Measurements from ENCODE around the gene EDNRA. TPM values are rescaled to one million over a fixed set of nuclear protein-coding genes. Genes with fewer than 3 reads are reported as not detected.

Gene EDNRA
- total RNA-seq, 2 experiments from 2014 or later, result not detected

GRCh38 chr4:147513091-147513490 is 32.2 kb downstream of the EDNRA start:
- no peak overlapping the region for H3K27ac Mint-ChIP-seq
- ATAC-seq (ENCODE audit: low read depth) (no peak), DNase-seq (no peak)
- no peaks in the 10 kb centered on the region for H3K9me3 Mint-ChIP-seq
- no peak overlapping the region for H3K4me3 Mint-ChIP-seq
- no peaks in the 10 kb centered on the region for H3K36me3 Mint-ChIP-seq
- no peaks in the 10 kb centered on the region for H3K4me1 Mint-ChIP-seq
- POLR2A ChIA-PET, result interaction anchor here (0.7 kb wide), 1 partner anchor 39 kb away, joined by 3 read pairs; no protein-coding TSS in a partner anchor
- H3K27me3 Mint-ChIP-seq, result peaks cover 24% of the 10 kb centered on the region

- no peak for ATAC-seq (ENCODE audit: low read depth)
- H3K4me3 Mint-ChIP-seq, result no peak overlapping the region
- no peak for DNase-seq
- no peak overlapping the region for H3K27ac Mint-ChIP-seq
- no peaks in the 10 kb centered on the region for H3K36me3 Mint-ChIP-seq
- H3K4me1 Mint-ChIP-seq, result peaks cover 2% of the 10 kb centered on the region
- H3K9me3 Mint-ChIP-seq, result no peaks in the 10 kb centered on the region
- POLR2A ChIA-PET, result no interaction called here
- H3K27me3 Mint-ChIP-seq, result peaks cover 26% of the 10 kb centered on the region
These were observed 33.1 kb downstream of the EDNRA start for GRCh38 chr4:147513952-147514351.

- H3K9me3 Mint-ChIP-seq, result no peaks in the 10 kb centered on the region
- no peak overlapping the region for H3K4me3 Mint-ChIP-seq
- peaks cover 2% of the 10 kb centered on the region for H3K4me1 Mint-ChIP-seq
- peaks cover 26% of the 10 kb centered on the region for H3K27me3 Mint-ChIP-seq
- H3K36me3 Mint-ChIP-seq, result no peaks in the 10 kb centered on the region
- DNase-seq, result no peak
- H3K27ac Mint-ChIP-seq, result no peak overlapping the region
- POLR2A ChIA-PET, result no interaction called here
- ATAC-seq (ENCODE audit: low read depth), result no peak
These were observed 34.5 kb downstream of the EDNRA start for GRCh38 chr4:147515220-147515936.

- H3K36me3 Mint-ChIP-seq, result no peaks in the 10 kb centered on the region
- DNase-seq (no peak), ATAC-seq (ENCODE audit: low read depth) (no peak)
- no peak overlapping the region for H3K27ac Mint-ChIP-seq
- peaks cover 23% of the 10 kb centered on the region for H3K27me3 Mint-ChIP-seq
- no peak overlapping the region for H3K4me3 Mint-ChIP-seq
- POLR2A ChIA-PET, result no interaction called here
- no peaks in the 10 kb centered on the region for H3K9me3 Mint-ChIP-seq
- peaks cover 2% of the 10 kb centered on the region for H3K4me1 Mint-ChIP-seq
These were observed 35.2 kb downstream of the EDNRA start for GRCh38 chr4:147516133-147516532.

- Mint-ChIP-seq H3K27me3 (peaks cover 9% of the 10 kb centered on the region), H3K4me1 (peaks cover 2% of the 10 kb centered on the region), H3K4me3 (no peak overlapping the region), H3K36me3 (no peaks in the 10 kb centered on the region), H3K27ac (no peak overlapping the region), H3K9me3 (no peaks in the 10 kb centered on the region)
- POLR2A ChIA-PET, result no interaction called here
- ATAC-seq (ENCODE audit: low read depth) (no peak), DNase-seq (no peak)
These were observed 37.2 kb downstream of the EDNRA start for GRCh38 chr4:147518086-147518485.

GRCh38 chr4:147518846-147519767 is 38.2 kb downstream of the EDNRA start:
- no peak overlapping the region for H3K4me3 Mint-ChIP-seq
- no peak overlapping the region for H3K27ac Mint-ChIP-seq
- peaks cover 11% of the 10 kb centered on the region for H3K27me3 Mint-ChIP-seq
- ATAC-seq (ENCODE audit: low read depth), result peak; percentile 66
- POLR2A ChIA-PET, result no interaction called here
- no peaks in the 10 kb centered on the region for H3K36me3 Mint-ChIP-seq
- DNase-seq, result no peak
- H3K4me1 Mint-ChIP-seq, result peaks cover 2% of the 10 kb centered on the region
- H3K9me3 Mint-ChIP-seq, result no peaks in the 10 kb centered on the region

GRCh38 chr4:147524601-147525000 is 43.7 kb downstream of the EDNRA start:
- H3K4me3 Mint-ChIP-seq, result no peak overlapping the region
- DNase-seq (no peak), ATAC-seq (ENCODE audit: low read depth) (no peak)
- POLR2A ChIA-PET, result no interaction called here
- no peaks in the 10 kb centered on the region for H3K4me1 Mint-ChIP-seq
- no peak overlapping the region for H3K27ac Mint-ChIP-seq
- peaks cover 13% of the 10 kb centered on the region for H3K27me3 Mint-ChIP-seq
- H3K9me3 Mint-ChIP-seq, result no peaks in the 10 kb centered on the region
- H3K36me3 Mint-ChIP-seq, result no peaks in the 10 kb centered on the region

- H3K27ac Mint-ChIP-seq, result no peak overlapping the region
- POLR2A ChIA-PET, result no interaction called here
These were observed 44.8 kb downstream of the EDNRA start for GRCh38 chr4:147525494-147526271.

GRCh38 chr4:147526272-147526654 is 45.4 kb downstream of the EDNRA start:
- Mint-ChIP-seq H3K36me3 (no peaks in the 10 kb centered on the region), H3K27ac (no peak overlapping the region), H3K4me3 (no peak overlapping the region), H3K9me3 (no peaks in the 10 kb centered on the region), H3K4me1 (no peaks in the 10 kb centered on the region), H3K27me3 (peaks cover 13% of the 10 kb centered on the region)
- no peak for ATAC-seq (ENCODE audit: low read depth)
- POLR2A ChIA-PET, result no interaction called here
- DNase-seq, result no peak

More at GRCh38 chr4:147525494-147526271, 44.8 kb downstream of the EDNRA start:
- ATAC-seq (ENCODE audit: low read depth) (no peak), DNase-seq (no peak)
- H3K9me3 Mint-ChIP-seq, result no peaks in the 10 kb centered on the region
- H3K4me3 Mint-ChIP-seq, result no peak overlapping the region
- H3K36me3 Mint-ChIP-seq, result no peaks in the 10 kb centered on the region
- H3K27me3 Mint-ChIP-seq, result peaks cover 13% of the 10 kb centered on the region
- no peaks in the 10 kb centered on the region for H3K4me1 Mint-ChIP-seq

- no peak for ATAC-seq (ENCODE audit: low read depth)
- no peak overlapping the region for H3K27ac Mint-ChIP-seq
- H3K4me3 Mint-ChIP-seq, result no peak overlapping the region
- DNase-seq, result no peak
- no peaks in the 10 kb centered on the region for H3K4me1 Mint-ChIP-seq
- H3K36me3 Mint-ChIP-seq, result no peaks in the 10 kb centered on the region
- POLR2A ChIA-PET, result no interaction called here
- peaks cover 12% of the 10 kb centered on the region for H3K27me3 Mint-ChIP-seq
- H3K9me3 Mint-ChIP-seq, result no peaks in the 10 kb centered on the region
These were observed 47.2 kb downstream of the EDNRA start for GRCh38 chr4:147528054-147528453.

GRCh38 chr4:147530134-147530533 is 49.2 kb downstream of the EDNRA start:
- Mint-ChIP-seq H3K36me3 (no peaks in the 10 kb centered on the region), H3K4me1 (no peaks in the 10 kb centered on the region), H3K4me3 (no peak overlapping the region), H3K27me3 (peaks cover 13% of the 10 kb centered on the region), H3K9me3 (no peaks in the 10 kb centered on the region), H3K27ac (no peak overlapping the region)
- POLR2A ChIA-PET, result no interaction called here
- DNase-seq (no peak), ATAC-seq (ENCODE audit: low read depth) (no peak)

GRCh38 chr4:147530723-147531122 is 49.8 kb downstream of the EDNRA start:
- DNase-seq (no peak), ATAC-seq (ENCODE audit: low read depth) (no peak)
- POLR2A ChIA-PET, result no interaction called here
- Mint-ChIP-seq H3K36me3 (no peaks in the 10 kb centered on the region), H3K27me3 (peaks cover 9% of the 10 kb centered on the region), H3K4me3 (no peak overlapping the region), H3K27ac (no peak overlapping the region), H3K9me3 (no peaks in the 10 kb centered on the region), H3K4me1 (no peaks in the 10 kb centered on the region)

- DNase-seq (no peak), ATAC-seq (ENCODE audit: low read depth) (no peak)
- Mint-ChIP-seq H3K36me3 (no peaks in the 10 kb centered on the region), H3K27me3 (peaks cover 13% of the 10 kb centered on the region), H3K4me3 (no peak overlapping the region), H3K9me3 (no peaks in the 10 kb centered on the region), H3K27ac (no peak overlapping the region), H3K4me1 (no peaks in the 10 kb centered on the region)
- POLR2A ChIA-PET, result no interaction called here
These were observed 52.0 kb downstream of the EDNRA start for GRCh38 chr4:147532896-147533295.

All from activated naive CD8-positive, alpha-beta T cell treated with anti-CD3 and anti-CD28 coated beads, Interleukin-2, amount 10 ng/mL, durations not matched to agents 7 days and 5 days (primary cell).